HG03439 (cell line): ENCODE data around the gene TMEM63A.
"Not testable (repeated sequence)": the region's sequence is repeated elsewhere in the genome, so short reads cannot be mapped to it uniquely, and the experiment has no call there.

ENCODE experiments used
- ATAC-seq: cut with Tn5 transposase; IDR thresholded peaks from one replicate; pipeline ENCODE4 v1.9.1; 2021; ENCODE audit warnings: mild to moderate bottlenecking, moderate library complexity; ENCODE audit not compliant: unreplicated experiment

The TMEM63A gene

DNA sequence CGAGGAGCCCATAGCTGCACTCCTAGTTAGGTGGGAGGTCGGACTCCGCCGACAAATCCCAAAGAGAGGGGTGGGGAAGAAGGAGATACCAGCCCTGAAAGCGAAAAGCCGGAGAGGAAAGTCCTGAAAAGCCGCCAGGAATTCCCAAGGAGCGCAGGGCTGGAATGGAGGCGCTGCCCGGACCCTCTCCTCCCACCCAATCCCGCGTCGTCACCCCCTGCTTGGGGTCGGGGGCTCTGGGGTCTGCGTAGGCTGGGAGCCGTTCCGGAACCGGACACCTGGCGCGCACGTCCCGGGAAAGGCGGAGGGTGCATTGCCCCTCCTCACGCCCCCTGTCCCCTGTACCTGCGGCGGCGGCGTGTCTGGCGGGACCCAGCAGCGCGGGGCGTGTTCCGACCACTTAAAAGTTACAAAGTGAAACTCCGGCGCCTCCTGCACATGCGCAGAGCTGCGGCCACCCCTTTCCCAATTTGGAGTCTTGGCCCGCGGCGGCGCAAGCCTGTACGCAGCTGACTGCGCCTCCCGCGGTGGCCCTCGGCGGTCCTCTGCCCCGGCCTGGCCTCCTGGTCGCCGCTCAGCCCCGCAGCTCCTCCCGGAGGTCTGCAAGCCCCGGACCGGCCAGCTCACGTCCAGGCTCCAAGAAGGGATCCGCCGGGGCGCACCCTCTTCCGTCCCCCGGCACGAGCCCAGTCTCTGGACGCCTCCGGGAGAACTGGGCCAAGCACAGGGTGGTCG, at the start of gene TMEM63A:
TMEM63A (minus strand) TSS at position 422 of the 735 bp plus-strand sequence. CDS start 4,800 bp downstream, outside the sequence.
- peak; percentile 84 for ATAC-seq

DNA sequence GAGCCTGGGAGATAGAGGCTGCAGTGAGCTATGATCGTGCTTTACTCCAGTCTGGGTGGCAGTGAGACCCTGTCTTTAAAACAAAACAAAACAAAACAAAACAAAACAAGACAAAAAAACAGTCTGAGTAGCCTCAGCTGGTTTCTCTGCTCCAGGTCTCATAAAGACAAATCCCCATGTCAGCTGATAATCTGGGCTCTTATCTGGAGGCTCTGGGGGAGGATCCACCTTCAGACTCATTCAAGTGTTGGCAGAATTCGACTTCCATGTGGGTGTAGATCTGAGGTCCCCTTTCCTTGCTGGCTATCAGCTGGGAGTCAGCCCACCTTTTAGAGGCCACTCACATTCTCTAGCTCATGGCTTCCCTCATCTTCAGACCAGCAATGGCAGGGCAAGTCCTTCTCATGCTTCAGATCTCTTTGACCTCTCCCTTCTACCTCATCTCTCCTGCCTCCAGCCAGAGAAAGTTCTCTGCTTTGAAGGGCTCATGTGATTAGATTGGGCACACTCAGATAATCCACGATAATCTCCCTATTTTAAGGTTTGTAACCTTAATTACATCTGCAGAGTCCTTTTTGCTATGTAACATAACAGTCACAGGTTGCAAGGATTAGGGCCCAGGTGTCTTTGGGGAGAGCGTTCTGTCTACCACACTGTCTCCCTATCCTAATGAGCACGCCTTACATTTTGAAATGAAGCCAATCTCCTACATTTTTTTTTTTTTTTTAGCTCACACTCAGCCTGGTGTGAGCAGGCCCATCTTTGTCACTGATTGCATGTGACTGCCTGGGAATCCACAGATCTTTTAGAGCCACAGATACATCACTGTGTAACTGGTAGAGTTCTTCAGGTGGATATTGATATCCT, 49.3 kb upstream of the TMEM63A start:
- ATAC-seq: no peak

DNA sequence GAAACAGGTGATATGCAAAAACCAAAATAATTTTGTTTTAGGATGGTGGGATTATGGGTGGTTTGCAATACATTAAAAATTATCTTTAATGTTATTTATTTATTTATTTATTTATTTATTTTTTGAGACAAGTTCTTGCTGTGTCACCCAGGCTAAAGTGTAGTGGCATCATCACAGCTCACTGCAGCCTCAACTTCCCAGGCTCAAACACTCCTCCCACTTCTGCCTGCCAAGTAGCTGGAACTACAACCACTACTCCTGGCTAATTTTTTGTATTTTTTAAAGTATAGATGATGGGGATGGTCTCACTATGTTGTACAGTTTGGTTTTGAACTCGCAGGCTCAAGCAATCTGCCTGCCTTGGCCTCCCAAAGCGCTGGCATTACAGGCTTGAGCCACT, 48.4 kb upstream of the TMEM63A start:
- ATAC-seq: no peak

DNA sequence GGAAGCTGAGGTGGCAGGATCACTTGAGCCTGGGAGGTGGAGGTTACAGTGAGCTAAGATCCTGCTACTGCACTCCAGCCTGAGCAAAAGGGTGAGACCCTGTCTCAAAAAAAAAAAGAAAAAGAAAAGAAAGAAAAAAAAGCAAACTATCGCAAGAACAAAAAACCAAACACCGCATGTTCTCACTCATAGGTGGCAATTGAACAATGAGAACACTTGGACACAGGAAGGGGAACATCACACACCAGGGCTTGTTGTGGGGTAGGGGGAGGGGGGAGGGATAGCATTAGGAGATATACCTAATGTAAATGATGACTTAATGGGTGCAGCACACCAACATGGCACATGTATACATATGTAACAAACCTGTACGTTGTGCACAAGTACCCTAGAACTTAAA, 47.3 kb upstream of the TMEM63A start:
- not testable (repeated sequence) for ATAC-seq

DNA sequence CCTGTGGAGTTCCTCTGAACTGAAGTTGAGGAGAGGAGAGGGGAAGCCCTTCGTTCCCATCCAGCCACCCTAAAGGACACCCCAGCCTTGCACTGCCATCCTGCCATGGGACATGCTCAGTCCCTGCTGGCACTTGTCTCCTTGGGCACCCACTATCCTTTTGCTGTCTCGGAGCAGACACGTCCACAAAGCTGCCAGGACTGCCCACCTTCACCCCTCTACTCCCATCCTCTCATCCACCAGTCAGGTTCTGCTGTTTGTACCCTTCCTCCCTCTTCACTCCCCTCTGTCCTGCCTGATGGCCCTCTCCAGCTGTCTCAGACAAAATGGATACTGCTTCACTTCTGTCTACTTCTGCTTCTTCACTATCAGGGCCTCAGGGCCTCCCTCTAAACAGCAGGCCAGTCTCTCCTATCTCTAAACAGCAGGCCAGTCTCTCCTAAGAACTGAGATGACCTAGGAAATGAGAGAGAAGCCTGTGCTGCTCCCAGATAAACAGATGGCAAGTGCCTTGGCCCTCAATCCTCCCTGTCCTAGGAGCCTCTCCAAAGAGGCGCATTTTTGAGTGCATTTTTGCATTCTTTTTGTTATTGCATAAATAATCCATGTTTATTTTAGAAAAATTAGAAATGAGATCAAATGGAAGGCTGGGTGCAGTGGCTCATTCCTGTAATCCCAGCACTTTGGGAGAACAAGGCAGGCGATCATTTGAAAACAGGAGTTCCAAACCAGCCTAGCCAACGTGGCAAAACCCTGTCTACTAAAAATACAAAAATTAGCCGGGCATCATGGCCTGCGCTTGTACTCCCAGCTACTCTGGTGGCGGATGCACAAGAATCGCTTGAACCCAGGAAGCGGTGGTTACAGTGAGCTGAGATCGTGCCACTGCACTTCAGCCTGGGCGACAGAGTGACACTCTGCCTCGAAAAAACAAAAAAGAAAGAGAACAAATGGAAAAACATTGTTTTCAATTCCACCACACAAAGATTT, 46.3 kb upstream of the TMEM63A start:
- no peak for ATAC-seq

DNA sequence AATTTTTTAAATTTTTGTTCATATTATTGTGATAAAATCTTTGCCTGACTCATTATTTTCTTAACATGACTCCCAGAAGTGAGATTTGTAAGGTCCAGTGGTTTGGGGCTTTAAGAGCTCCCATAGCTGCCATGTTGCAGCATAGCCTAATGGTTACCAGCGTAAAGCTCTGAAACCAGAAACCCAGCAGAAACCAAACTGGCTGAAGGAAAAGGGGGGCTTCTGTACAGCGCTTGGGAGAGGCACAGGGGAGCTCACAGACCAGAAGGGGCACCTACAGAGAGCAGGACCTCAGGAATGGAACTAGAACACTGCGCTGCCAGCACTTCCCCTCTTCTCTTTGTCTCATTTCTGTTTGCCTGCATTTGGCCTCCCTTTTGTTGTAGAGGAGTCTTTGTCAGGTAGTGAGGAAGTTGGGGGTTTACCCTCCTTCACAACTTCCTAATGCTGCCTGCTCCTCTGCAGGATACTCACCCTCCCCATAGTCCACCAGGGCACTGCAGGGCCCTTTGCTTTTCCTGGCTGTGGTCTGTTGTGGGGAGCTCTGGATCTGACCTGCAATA, 44.5 kb upstream of the TMEM63A start:
- ATAC-seq: no peak

DNA sequence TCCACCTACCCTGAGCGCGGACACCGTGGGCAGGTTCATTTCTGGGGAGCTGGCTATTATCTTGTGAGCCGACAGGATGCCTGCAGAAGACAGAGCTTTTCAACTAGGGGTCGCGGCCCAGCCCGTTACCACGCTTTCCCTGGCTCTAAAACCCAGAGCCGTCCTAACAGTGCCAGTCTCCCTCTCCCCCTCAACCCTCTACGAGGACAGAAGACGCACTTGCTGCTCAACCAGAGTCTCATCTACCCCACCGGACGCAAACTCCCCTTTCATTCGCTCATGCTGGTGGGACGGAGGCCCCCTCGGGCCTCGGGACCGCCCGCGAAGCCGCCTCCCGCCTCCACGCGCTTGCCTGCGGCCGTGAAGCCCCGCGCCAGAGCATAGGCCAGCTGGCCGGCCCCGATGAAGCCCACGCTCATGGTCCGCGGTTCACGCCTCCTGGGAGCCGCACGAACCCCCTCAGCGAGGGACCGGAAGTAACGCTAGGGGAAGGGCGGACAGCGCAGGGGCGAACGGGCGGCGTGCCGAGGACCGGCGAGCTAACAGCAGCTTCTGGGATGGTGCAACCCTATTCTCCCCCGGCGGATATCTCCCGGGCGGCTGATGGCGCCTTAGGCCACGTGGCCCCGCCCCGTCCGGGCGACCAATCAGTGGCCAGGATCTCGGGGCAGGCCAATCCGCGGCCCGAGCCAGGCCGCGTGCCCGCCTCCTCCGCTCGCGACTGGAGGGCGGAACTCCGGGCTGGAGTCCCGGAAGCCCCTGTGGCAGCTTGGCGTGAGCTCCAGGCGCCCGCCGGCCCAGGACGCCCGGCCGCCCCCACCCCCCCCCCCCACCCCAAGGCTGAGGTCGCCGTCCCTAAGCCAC, 41.7 kb upstream of the TMEM63A start, which contains the start of gene PYCR2:
PYCR2 (minus strand) TSS at position 559 of the 864 bp plus-strand sequence; CDS start at position 419, 140 bp downstream.
- peak; percentile 96 for ATAC-seq

- ATAC-seq: no peak
Measured at GRCh38 chr1:225923381-225923691, 41.2 kb upstream of the TMEM63A start.

- ATAC-seq: no peak
Measured at GRCh38 chr1:225921734-225922709, 39.8 kb upstream of the TMEM63A start.

- no peak for ATAC-seq
Measured at GRCh38 chr1:225919906-225920305, 37.7 kb upstream of the TMEM63A start.

DNA sequence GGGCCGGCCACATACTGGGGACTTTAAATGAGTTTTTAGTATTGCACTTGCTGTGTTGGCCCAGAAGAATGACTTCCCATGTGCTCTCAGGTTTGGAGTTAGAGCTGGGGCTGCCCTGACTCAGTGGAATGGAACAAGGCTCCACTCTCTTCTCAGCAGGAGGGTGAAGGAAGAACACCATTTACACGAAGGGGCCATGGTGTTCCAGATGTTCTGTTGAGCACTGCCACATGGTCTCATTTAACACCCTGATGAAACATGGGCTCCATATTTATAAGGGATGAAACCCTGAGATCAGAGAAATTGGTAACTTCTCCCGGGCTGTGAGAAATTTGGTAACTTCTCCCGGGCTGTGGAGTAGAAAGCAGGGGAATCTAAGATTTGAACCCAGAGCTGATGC, 36.1 kb upstream of the TMEM63A start:
- no peak for ATAC-seq

- ATAC-seq: no peak
Measured at GRCh38 chr1:225917536-225917935, 35.4 kb upstream of the TMEM63A start.

DNA sequence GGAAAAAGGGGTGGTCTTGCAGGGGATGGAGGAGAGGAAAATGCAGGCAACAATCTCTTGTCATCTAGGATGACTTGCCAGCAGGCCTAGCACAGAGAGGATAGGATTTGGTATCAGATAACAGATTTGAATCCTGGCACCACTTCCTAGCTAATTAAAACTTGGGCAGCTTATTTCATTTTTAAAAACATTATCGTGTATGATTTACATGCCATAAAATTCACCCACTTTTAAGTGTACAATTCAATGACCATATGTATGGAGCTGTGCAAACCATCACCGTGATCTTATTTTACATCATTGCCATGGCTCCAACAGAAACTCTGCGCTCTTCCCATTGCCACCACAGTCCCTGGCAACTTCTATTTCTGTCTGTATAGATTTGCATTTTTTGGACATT, 34.9 kb upstream of the TMEM63A start:
- no peak for ATAC-seq

DNA sequence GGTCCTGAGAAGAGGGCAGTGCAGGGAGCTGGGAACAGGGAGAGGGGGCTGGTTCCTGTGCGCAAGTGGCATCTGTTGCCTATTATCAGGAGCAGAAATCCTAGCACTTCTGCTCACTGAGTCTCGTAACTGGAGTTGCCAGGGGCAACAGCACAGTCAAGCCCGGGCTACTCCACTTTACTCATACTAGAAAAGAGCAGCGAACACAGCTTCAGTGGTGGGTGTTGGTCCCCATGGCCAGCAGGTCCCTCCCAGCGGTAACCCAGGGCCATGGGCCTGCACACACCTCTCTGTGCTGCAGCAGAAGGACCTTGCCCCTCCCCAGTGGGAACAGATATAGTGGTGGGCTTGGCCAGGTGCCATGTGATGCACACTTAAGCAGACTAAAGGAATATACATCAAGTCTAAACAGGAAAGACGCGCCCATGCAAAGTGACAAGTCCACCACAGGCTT, 33.4 kb upstream of the TMEM63A start:
- no peak for ATAC-seq

GRCh38 chr1:225914947-225915346, 32.8 kb upstream of the TMEM63A start:
- ATAC-seq: no peak

DNA sequence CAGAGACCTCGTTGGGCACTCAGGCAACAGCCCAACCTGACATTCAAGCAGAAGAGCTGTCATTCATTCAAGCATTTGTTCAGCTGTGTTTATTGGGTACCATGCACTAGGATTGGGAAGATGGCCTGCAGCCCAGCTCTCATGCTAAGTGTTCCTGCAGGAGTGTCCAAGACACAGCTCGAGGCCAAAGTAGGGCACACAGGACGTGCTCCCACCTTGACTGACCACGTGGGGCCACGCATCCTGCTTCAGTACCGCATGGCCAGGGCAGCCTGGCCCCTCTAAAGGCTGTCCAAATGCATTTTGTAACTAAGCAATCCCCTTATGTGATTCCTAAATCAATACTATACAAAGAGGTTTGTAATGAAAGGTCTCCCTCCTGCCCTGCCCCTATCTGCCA, 32.2 kb upstream of the TMEM63A start:
- ATAC-seq: no peak

DNA sequence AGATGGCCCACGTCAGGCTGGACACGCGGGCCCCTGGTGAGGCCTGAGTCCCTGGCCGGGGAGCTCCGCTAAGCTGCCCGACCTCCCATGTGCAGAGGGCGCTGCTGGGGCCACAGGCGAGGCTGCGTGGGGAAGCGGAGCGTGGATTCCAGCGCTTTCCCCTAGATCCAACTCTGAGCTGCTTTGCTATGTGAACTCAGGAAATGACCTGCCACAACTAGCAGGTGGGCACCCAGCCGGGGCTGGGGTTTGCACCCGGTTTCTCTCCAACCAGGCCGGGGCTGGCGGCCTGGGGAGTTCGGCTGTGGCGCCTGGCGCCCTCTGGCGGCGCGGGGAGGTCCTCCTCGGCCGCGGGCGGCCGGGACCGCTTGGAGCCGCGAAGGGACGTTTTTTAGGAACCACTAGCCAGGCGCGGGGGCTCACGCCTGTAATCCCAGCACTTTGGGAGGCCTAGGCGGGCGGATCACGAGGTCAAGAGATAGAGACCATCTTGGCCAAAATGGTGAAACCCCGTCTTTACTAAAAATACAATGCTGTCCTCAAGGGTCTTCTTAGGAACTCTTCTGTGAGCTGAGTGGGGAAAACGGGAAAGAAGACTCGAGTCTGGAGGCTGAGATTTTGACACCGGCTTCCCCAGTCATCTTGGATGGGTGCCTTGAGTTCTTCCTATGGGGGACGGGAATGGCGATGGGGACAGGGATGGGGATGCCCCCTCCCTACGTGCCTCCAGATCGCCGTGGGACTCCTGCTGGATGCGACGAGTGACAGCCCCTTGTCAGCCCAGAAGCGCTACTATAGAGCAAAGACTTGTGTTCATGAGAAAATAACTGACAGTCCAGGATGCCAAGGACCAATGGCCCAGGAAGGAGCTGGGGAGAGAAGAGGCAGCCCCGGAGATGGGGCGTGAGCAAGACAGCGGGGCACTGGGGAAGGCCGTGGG, 29.3 kb upstream of the TMEM63A start:
- ATAC-seq: peak; percentile 46
